ENCODE measurements around the gene LIMK1. TPM values are rescaled to one million over a fixed set of nuclear protein-coding genes. Genes with fewer than 3 reads are reported as not detected.
"Not testable (repeated sequence)": the region's sequence is repeated elsewhere in the genome, so short reads cannot be mapped to it uniquely, and the experiment has no call there.

LIMK1 gene
- total RNA-seq, 1 donor from 2014 or later = 20.4 TPM

- DNase-seq = no peak
Measured at GRCh38 chr7:74126220-74126880, 42.7 kb downstream of the LIMK1 start.

DNA sequence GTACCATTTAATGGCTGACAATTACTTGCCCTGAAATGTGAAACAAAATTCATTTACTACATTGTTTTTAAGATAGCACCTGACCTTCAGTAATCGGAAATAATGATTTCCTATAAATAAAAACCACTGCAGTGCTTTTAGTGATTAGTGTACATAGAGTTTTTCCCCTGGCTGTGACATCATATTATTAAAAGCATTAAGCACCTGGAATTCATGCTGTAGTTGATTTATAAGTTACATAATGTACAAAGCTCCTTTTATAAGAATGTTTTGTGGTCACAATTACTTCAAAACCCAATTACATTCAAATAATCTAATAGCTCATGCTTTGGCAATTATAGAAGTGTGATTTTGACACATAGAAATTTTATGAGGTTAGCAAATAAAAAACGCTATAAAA is 46.3 kb downstream of the LIMK1 start:
- peak; percentile 24 for DNase-seq

GRCh38 chr7:74130518-74130917 is 46.9 kb downstream of the LIMK1 start:
- DNase-seq = no peak

- DNase-seq = peak; percentile 54
Measured at GRCh38 chr7:74134117-74134620, 50.6 kb downstream of the LIMK1 start.

DNA sequence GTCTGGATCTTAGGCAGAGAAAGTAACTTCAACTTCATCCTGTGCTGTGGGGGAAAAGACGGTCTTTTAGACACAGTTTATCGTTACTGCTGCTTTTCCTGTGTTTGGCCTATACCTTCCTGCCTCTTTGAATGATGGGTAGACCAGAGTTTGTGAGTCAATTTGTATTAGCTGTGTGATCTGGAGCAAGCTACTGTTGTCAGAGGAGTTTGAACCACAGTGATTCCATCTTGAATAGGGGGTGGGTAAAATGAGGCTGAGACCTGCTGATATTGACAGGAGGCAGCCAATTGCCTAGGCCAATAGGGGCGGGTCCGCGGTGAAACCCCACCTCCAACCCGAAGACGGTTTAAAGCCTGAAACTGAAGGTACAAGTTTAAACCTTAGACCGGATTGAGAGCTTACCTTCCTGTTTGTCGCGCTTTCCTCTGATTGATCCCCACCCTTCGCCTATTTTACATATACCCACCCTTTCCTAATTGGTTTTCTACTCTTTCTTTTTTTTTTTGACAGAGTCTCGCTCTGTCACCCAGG is 54.8 kb downstream of the LIMK1 start:
- no peak for DNase-seq

GRCh38 chr7:74138945-74139843 is 55.6 kb downstream of the LIMK1 start:
- no peak for DNase-seq

GRCh38 chr7:74141705-74142104 is 58.1 kb downstream of the LIMK1 start:
- DNase-seq = peak; percentile 54

- DNase-seq = no peak
Measured at GRCh38 chr7:74143383-74143782, 59.8 kb downstream of the LIMK1 start.

- no peak for DNase-seq
Measured at GRCh38 chr7:74148491-74148890, 64.9 kb downstream of the LIMK1 start.

GRCh38 chr7:74149071-74149470 is 65.5 kb downstream of the LIMK1 start:
- no peak for DNase-seq

DNA sequence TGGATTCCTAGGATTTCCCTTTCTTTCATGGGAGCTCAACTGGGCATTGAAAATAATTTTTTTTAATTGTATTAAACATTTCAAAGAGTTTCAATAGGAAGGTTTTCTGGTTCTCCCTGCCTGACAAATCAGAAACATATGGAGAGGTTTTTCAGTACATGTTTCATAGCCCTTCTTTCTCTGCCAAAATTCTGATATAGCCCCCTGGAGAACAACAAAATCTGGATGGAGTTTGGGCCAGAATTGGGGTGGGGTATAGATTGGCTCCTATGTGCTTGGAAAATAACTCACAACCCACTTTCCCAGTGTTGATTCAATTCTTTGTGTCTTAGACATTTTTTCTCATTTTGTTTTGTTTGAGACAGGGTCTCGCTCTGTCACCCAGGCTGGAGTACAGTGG is 66.0 kb downstream of the LIMK1 start:
- DNase-seq = no peak

DNA sequence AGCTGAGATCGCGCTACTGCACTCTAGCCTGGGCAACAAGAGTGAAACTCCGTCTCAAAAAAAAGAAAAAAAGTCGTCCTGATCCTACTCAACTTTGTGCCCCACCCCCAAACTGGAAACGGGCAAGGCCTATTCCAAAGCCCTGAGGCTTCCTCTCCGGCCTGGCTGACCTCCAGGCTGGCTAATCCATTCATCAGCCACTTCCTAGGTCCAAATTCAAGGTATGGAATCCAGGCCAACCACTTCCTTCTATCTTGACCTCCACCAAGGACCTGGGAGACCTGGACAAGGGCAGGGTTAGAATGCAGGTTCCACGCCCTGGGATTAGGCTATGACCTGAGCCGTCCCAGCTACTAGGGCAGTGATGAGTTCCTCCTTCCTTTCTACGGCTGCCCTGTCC is 70.1 kb downstream of the LIMK1 start:
- DNase-seq = no peak

DNA sequence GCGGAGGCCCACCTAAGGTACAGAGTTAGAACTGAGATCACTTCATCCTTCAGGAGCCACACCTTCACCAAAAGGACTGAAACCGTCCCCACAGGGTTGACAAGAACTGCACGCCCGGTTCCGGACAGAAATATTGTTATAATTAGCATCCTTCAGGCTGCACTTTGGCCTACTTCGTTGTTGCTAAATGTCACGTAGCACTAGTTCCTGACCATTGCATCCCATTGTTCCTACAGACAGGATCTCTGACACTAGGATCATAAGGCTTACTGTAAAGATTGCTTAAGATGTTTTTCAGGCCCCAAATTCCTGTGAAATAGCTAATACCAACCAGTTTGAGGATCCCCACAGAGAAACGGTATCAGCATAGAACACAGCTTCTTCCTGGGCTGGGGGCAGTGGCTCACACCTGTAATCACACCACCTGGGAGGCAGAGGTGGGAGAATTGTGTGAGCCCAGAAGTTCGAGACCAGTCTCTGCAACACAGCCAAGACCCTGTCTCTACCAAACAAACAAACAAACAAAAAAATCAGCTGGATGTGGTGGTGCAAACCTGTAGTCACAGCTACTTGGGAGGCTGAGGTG is 72.3 kb downstream of the LIMK1 start:
- no peak for DNase-seq

GRCh38 chr7:74157605-74158004 is 74.0 kb downstream of the LIMK1 start:
- DNase-seq = no peak

GRCh38 chr7:74164985-74165456 is 81.4 kb downstream of the LIMK1 start:
- peak; percentile 35 for DNase-seq

- no peak for DNase-seq
Measured at GRCh38 chr7:74165867-74166593, 82.4 kb downstream of the LIMK1 start.

- not testable (repeated sequence) for DNase-seq
Measured at GRCh38 chr7:74167324-74167723, 83.7 kb downstream of the LIMK1 start.

Other genes with a start within 250 kb of the LIMK1 start
- 0.70 and 3.2 TPM in 2 replicates for gene METTL27, start 241.3 kb upstream of the LIMK1 start, total RNA-seq
- not detected in 2 replicates for gene TMEM270, start 222.6 kb upstream of the LIMK1 start, total RNA-seq
- 4.4 and 5.4 TPM in 2 replicates for gene ELN, start 55.6 kb upstream of the LIMK1 start, total RNA-seq
- 305 and 481 TPM in 2 replicates for gene EIF4H, start 90.6 kb downstream of the LIMK1 start, total RNA-seq
- gene LAT2, start 126.2 kb downstream of the LIMK1 start, total RNA-seq = 1.2 and 1.9 TPM in 2 replicates
- 20.9 and 26.9 TPM in 2 replicates for gene RFC2, start 170.6 kb downstream of the LIMK1 start, total RNA-seq
- 40.7 and 43.6 TPM in 2 replicates for gene CLIP2, start 205.6 kb downstream of the LIMK1 start, total RNA-seq

Data from dermis blood vessel endothelial cell (primary cell).